H1 (cell line): ENCODE measurements around the gene WDR93. TPM values are rescaled to one million over a fixed set of nuclear protein-coding genes. Genes with fewer than 3 reads are reported as not detected.

Experiments used
- FOSL1 ChIP-seq: IDR thresholded peaks from 2 replicates; pipeline ENCODE4 v1.6.1; 2011; ENCODE audit warnings: mild to moderate bottlenecking, low read depth, low read length, moderate library complexity; ENCODE audit not compliant: insufficient read depth
- SAP30 ChIP-seq: fragments of 300-600 bp; sonication (generic); IDR thresholded peaks from 2 replicates; pipeline ENCODE4 v1.7.1; 2012; ENCODE audit warnings: low read length, moderate library complexity, mild to moderate bottlenecking, inconsistent platforms; ENCODE audit not compliant: insufficient read depth, insufficient replicate concordance
- SIN3A ChIP-seq, 2 experiments: IDR thresholded peaks in 1 of 2; conservative IDR thresholded peaks in 1 of 2; 2 replicates each; pipeline ENCODE4 v1.6.1; 2011 to 2012; ENCODE audit warnings: low read length in 2 of 2, improper control_type of control experiment in 1 of 2, low read depth in 1 of 2, mild to moderate bottlenecking in 1 of 2
- polyA plus RNA-seq, 7 experiments: library from polyadenylated mRNA; depleted of rRNA in 3 of 7; stranded (reverse) in 5 of 7; unstranded in 2 of 7; fragments of >200 nt in 5 of 7; fragments of 200-250 nt in 2 of 7; gene quantifications; 1 replicate in 5 of 7; 2 replicates in 1 of 7; 4 replicates in 1 of 7; pipeline versions ENCODE4 v1.2.1 to v1.2.3, GENCODE V29; 2011 to 2013; ENCODE audit warnings: missing spikeins in 2 of 7, mixed read lengths in 2 of 7
- total RNA-seq: library from RNA; stranded (reverse); fragmentation: NEBNext Ultra II Directional; extraction: Animal tissue kit (Norgen Biotek cat#: 25700); gene quantifications from 2 replicates; pipeline ENCODE4 v1.2.1, GENCODE V29; 2021

Gene WDR93
- total and polyA plus RNA-seq, 2 of the 8 experiments (the other 6 are each of a cell fraction or from before 2014, with no cell fraction given): 0.03 TPM; not detected in 1

GRCh38 chr15:89785774-89786140, 95.1 kb downstream of the WDR93 start (continued):
- TF ChIP-seq SIN3A (conservative IDR thresholded peaks at IDR 0.05 in 1 of 2, IDR thresholded peaks at IDR 0.05 in 1 of 2; ENCODE audit: low read depth in 1 of 2, low read length in 2 of 2) (no peak), FOSL1 (no peak), SAP30 (no peak)
